ENCODE results near the gene FAM222B.

Gene FAM222B

GRCh38 chr17:28763137-28763799, 79.3 kb downstream of the FAM222B start:
- no peak for DNase-seq

GRCh38 chr17:28760601-28761562, 81.7 kb downstream of the FAM222B start:
- peak; percentile 59 for DNase-seq

DNA sequence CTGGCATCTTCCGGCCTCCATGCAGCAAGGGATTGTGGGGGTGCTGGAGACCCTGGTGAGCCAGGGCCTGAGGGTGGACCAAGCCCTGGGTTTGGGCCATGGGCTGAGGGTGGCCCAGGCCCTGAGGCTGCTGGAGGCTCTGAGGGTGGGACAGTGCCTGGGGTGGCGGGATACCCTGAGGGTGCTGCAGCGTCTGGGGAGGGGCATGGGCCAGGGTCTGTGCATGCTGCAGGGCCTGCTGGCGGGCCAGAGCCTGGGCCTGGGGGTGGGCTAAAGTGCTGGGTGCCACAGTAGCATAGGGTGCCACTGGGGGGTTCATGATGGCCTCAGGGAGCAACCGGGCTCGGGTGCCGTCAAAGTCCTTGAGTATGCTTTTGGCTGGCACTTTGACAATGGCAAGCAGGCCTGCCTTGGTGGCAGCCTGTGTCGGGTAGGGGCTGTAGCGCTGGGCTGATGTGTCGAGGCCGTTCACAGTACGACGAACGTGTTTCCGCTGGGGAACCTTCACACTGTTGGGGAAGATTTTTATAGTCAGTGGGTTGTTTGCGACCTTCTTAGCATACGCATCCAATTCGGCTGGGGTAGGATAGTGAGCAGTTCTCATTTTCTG, 83.2 kb downstream of the FAM222B start:
- DNase-seq: no peak

DNA sequence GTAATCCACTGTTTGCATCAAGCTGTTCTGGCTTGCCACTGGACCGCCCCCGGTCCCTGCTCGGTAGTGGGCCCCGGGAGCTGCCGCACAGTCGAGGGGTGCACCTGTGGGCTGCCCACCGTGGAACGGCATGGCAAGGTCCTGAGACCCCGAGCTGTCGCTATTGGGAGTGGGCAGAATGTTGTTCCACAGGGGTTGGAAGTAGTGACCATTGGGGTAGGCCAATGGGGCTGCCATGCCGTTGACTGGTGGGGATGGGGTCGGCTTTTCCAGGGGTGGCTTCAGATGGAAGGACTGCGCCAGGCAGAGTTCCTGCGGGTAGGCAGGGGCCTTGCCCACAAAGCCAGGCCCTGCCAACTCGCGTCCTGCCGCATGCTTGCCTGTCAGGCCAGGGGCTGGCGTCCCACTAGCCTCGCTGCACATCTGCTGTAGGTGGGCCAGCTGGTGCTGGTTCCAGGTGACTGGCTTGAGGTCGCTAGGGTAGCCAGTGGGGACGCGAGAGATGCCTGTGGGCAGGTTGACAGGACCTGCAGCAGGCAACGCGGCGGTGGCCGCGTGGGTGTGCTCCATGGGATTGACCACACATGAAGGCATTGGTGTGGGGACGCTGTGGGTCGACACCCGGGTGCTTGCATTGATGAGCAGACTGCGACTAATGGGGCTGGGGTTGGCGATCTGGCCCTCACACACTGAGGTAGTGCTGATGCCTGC, 84.0 kb downstream of the FAM222B start:
- no peak for DNase-seq

GRCh38 chr17:28756049-28756804, 86.4 kb downstream of the FAM222B start:
- DNase-seq: no peak

DNA sequence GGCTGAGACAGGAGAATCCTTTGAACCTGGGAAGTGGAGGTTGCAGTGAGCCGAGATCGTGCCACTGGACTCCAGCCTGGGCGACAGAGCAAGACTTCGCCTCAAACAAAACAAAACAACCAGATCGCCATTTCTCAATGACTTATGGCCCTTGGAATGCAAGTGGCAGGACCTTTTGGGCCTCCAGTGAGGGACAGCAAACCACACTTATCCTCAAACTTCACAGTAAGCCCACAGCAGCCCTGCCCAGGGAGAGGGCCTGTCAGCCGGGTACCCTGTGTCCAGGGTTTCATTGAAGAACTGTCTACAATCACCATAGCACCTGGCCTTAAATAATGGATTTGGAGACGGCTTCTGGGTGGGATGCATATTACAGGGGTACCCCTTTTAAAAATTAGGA, 87.1 kb downstream of the FAM222B start:
- DNase-seq: no peak

DNA sequence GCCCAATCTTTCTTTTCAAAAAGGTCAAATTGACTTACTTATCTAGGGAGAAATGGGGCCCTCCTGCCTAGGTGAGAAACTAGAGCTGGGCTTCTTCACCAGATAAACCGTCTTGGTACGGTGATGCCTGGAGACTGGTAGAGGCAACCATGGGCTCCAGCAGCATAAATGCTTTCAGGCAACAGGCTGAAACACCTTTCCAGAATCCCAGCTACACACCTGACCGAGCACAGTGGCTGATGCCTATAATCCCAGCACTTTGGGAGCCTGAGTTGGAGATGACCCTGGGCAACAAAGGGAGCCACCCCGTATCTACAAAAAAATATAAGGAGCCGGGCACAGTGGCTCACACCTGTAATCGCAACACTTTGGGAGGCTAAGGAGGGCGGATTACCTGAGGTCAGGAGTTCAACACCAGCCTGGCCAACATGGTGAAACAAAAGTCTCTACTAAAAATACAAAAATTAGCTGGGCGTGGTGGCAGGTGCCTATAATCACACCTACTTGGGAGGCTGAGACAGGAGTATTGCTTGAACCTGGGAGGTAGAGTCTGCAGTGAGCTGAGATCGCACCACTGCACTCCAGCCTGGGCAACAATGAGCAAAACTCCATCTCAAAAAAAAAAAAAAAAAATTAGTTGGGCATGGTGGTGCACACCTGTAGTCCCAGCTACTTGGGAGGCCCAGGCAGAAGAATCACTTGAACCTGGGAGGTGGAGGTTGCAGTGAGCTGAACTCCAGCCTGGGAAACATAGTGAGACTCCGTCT, 90.8 kb downstream of the FAM222B start:
- no peak for DNase-seq

- DNase-seq: peak; percentile 92
Observed at GRCh38 chr17:28750178-28751047, 92.2 kb downstream of the FAM222B start.

- DNase-seq: no peak
Observed at GRCh38 chr17:28749516-28750177, 92.9 kb downstream of the FAM222B start.

GRCh38 chr17:28748852-28749515, 93.6 kb downstream of the FAM222B start:
- no peak for DNase-seq

GRCh38 chr17:28747801-28748750, 94.5 kb downstream of the FAM222B start:
- DNase-seq: no peak

DNA sequence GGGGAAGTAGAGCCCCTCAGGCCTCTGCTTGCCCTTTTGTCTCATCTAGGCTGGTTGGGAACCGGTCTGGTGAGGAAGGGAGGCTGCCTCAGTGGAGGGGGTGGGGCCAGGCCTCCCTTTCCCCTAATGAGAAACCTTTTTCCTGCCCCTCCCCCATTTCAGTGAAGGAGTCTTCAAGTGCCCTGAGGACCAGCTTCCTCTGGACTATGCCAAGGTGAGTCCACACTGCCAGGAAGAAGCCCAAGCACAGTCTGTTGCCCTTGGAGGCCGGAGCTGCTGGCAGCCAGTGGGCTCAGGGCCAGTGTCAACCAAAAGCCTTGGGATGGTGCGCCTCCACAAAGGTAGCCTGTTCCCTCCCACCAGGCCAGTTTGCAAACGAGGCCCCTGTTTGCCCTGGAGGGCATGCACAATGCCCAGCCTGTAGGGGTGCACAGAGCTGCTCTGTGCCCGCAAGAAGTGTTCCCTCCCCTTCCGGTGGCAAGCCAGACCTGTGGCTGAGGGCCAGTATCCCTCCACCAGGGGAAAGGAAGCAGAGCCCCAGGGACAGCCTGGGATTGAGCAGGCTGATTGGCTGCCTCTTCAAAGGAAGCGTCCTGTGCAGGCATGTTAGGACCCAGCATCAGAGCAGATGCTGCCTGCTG, 95.4 kb downstream of the FAM222B start:
- DNase-seq: no peak

GRCh38 chr17:28746611-28747050, 96.0 kb downstream of the FAM222B start:
- no peak for DNase-seq

- DNase-seq: no peak
Observed at GRCh38 chr17:28745786-28746411, 96.7 kb downstream of the FAM222B start.

- peak; percentile 83 for DNase-seq
Observed at GRCh38 chr17:28744972-28745785, 97.4 kb downstream of the FAM222B start.

Data from retina (tissue), 1 donor.